Lower leg skin (tissue), 4 donors: ENCODE results near the gene TTC24. TPM values are rescaled to one million over a fixed set of nuclear protein-coding genes. Genes with fewer than 3 reads are reported as not detected.

Experiments used
- DNase-seq, 2 donors: peaks; one replicate each; pipeline ENCODE4 v3.0.0-alpha.2; 2019; ENCODE audit warnings: low spot score in 2 of 2
- H3K4me3 ChIP-seq: fragments of 200-600 bp; sonication (generic); 2 replicates; pipeline ENCODE4 v1.5.1; 2017; ENCODE audit warnings: mild to moderate bottlenecking, low read depth; ENCODE audit not compliant: poor library complexity, severe bottlenecking
- POLR2A ChIP-seq, 2 donors: fragments of 450-650 bp; IDR thresholded peaks; one replicate each; pipeline ENCODE4 v1.6.1; 2016 to 2017; ENCODE audit warnings: antibody characterized with exemption in 2 of 2, mild to moderate bottlenecking in 1 of 2, moderate library complexity in 1 of 2
- WGBS, 2 donors: methylation state at CpG; one replicate each; pipeline ENCODE4 v1.1.5; 2018; 5-methylcytosine and 5-hydroxymethylcytosine counted together
- intact Hi-C: fragments of 100-400 bp; cut with DNase I; formaldehyde crosslinking; loops from one replicate; pipeline ENCODE4 v1.15.0; 2023; ENCODE audit warnings: low total_unique reads
- total RNA-seq, 4 donors: library from RNA; depleted of rRNA; stranded (reverse); fragments of >200 nt; gene quantifications; one replicate each; pipeline ENCODE4 v1.1.0, GENCODE V29; 2016
- TF ChIP-seq, protein P1 (sequence below), 3 donors: fragments of 450-650 bp; IDR thresholded peaks; one replicate each; pipeline ENCODE4 v1.5.1; 2016; ENCODE audit warnings: antibody characterized with exemption in 3 of 3, mild to moderate bottlenecking in 3 of 3, moderate library complexity in 2 of 3

The TTC24 gene
- under 1 TPM in 1 of 4 donors, not detected in 3; 0.19 TPM for total RNA-seq

DNA sequence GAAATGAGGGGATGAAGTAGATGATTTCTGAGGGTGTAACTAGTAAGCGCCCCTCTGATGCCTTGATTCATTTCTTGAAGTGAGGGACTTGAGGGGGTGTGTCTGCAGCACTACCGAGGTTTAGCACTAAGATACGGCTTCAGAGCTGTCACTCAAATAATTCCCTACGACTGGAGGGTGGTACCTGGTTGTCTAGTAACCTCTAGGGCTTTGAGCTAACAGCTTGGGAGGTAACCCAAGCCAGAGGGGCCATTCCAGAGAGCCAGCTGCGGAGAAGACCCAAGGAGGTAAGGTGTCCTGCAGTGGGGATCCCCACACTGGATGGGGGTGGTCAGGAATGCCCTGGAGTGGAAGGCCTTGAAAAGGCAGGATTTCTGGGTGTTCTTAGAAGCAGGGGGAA, at the start of gene TTC24:
TTC24 (plus strand) TSS at position 252 of the 400 bp plus-strand sequence. CDS start 1,642 bp downstream, outside the sequence.
- TF ChIP-seq, protein P1, sequence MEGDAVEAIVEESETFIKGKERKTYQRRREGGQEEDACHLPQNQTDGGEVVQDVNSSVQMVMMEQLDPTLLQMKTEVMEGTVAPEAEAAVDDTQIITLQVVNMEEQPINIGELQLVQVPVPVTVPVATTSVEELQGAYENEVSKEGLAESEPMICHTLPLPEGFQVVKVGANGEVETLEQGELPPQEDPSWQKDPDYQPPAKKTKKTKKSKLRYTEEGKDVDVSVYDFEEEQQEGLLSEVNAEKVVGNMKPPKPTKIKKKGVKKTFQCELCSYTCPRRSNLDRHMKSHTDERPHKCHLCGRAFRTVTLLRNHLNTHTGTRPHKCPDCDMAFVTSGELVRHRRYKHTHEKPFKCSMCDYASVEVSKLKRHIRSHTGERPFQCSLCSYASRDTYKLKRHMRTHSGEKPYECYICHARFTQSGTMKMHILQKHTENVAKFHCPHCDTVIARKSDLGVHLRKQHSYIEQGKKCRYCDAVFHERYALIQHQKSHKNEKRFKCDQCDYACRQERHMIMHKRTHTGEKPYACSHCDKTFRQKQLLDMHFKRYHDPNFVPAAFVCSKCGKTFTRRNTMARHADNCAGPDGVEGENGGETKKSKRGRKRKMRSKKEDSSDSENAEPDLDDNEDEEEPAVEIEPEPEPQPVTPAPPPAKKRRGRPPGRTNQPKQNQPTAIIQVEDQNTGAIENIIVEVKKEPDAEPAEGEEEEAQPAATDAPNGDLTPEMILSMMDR (IDR thresholded peaks at IDR 0.05) = no peak
- no peak for TF ChIP-seq POLR2A (IDR thresholded peaks at IDR 0.05)
- no peak within 1 kb of the TSS for H3K4me3 ChIP-seq
- no peak for DNase-seq
- WGBS, 2 donors = 81 to 82% methylated on average over 5 of the region's 5 CpGs
- intact Hi-C loops = no loop called here

DNA sequence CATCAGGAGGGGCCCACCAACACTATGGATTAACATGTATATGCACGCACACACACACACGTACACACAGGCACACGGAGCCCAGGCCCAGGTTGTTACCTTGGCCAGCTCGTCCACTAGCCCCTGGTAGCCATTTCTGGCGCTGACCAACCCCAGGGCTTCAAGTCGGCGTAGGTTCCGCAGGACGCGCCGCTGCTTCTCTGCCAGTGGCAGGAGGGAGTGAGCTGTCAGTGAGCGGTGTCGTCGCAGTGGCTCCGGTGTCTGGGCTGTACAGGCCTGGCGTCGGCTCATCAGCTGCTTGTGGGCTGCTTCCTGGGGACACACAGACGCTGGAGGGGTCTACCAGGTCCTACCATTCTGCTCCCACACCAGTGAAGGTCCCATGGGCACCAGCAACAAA, 49.5 kb upstream of the TTC24 start:
- DNase-seq = no peak
- H3K4me3 ChIP-seq = no peak overlapping the region
- intact Hi-C loops = no loop called here
- WGBS, 2 donors = 90 to 97% methylated on average over 17 to 18 of the region's 18 CpGs
- TF ChIP-seq, protein P1 (IDR thresholded peaks at IDR 0.05) = no peak
- TF ChIP-seq POLR2A (IDR thresholded peaks at IDR 0.05) = no peak

DNA sequence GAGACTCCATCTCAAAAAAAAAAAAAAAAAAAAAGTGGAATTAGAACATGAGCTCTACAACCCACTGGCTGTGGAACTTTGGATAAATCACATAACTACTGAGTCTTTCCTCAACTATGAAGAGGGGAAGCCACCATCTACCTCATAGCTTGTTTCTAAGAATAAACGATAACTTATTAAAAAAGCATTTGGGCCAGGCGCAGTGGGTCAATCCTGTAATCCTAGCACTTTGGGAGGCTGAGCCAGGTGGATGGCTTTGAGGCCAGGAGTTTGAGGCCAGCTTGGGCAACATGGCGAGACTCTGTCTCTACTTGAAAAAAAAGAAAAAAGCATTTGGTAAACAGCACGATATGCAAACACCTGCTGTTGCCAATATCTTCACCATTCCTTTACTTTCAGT, 47.1 kb upstream of the TTC24 start:
- WGBS, 2 donors = 91 to 92% methylated on average over 4 of the region's 4 CpGs
- no peak for DNase-seq
- H3K4me3 ChIP-seq = no peak overlapping the region
- intact Hi-C loops = no loop called here
- TF ChIP-seq, protein P1 (IDR thresholded peaks at IDR 0.05) = no peak
- TF ChIP-seq POLR2A (IDR thresholded peaks at IDR 0.05) = no peak

DNA sequence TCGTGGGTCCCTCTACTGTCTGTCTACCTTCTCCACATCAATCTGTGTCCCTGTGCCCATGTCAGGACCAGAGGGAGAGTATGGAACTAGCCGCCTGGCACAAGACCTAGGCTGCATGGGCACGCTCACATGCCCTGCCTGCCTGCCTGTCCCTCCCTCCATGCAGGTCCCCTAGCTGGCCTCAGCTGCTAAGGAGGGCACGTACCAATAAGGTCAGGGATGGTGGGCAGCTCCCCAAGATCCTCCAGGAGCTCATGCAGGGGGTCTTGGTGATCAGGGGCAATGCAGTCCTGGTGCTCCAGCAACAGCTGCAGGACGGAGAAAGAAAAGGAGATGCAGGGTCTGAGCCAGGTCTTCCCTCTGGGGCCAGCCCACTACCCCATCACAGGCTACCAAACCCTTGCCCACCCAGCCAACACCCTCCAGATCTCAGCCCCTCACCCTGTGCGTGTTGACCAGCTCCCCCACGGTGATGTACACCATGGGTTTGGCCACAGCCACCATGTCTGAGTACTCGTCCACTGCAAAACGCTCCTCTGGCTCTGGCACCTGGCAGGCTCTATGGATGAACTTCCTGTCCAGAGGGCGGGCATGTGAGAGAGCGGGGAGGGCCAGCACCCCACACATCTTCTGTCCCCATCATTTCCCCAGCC, 45.8 kb upstream of the TTC24 start:
- no peak for DNase-seq
- TF ChIP-seq, protein P1 (IDR thresholded peaks at IDR 0.05) = no peak
- TF ChIP-seq POLR2A (IDR thresholded peaks at IDR 0.05) = no peak
- H3K4me3 ChIP-seq = no peak overlapping the region
- 92 to 99% methylated on average over 10 to 11 of the region's 11 CpGs for WGBS, 2 donors
- intact Hi-C loops = no loop called here

DNA sequence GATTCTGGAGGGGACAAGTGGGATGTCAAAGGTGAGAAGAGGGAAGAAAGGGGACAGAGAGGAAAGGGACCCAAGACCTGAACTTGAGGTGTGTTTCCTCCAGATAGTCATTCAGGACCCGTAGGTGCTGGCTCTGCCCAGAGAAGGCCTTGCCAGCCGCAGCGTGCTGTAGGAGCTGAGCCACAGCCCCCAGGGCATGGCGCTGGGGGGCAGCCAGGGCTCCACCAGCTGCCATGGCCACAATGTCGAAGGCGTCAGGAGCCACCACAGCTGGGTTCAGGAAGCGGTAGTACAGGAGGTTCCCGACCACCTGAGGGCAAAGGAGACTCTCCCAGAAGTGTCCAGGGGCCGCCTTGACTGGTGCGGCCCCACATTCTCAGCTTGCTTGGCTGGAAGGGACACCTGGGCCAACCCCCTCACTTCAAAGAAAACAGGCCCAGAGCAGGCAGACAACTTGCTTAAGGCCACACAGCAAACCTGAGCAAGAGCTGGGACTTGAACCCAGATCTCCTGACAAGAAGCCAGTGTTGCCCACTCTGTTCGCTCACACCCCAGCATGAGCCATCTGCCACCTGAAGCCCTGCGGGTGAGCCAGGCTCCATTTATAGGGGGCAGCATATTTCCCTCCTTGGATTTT, 45.0 kb upstream of the TTC24 start:
- WGBS, 2 donors = 93 to 96% methylated on average over 6 to 10 of the region's 12 CpGs
- H3K4me3 ChIP-seq = no peak overlapping the region
- no peak for DNase-seq
- intact Hi-C loops = no loop called here
- TF ChIP-seq, protein P1 (IDR thresholded peaks at IDR 0.05) = no peak
- no peak for TF ChIP-seq POLR2A (IDR thresholded peaks at IDR 0.05)
